IMR-90 (cell line): Measurements from ENCODE around the gene PPP3CA. TPM values are rescaled to one million over a fixed set of nuclear protein-coding genes. Genes with fewer than 3 reads are reported as not detected.

Source experiments
- ATAC-seq: fragments of 200-7000 bp; cut with Tn5 transposase; 2 replicates; pipeline ENCODE4 v1.9.1; 2020; ENCODE audit warnings: low read depth, mild to moderate bottlenecking, moderate library complexity
- BruUV-seq: library from RNA; stranded (reverse); fragments of 400-500 nt; replicated peaks from 2 replicates; lab custom pipeline; 2021; lab: Mats Ljungman, UMichigan
- CTCF ChIA-PET: fragments of 300-600 bp; formaldehyde crosslinking; extraction: SDS; loops from one replicate; lab custom pipeline; 2021; ENCODE audit warnings: antibody characterized with exemption; lab: Yijun Ruan, JAX
- POLR2A ChIA-PET: fragments of 300-600 bp; sonication (Branson Sonifier 250); formaldehyde crosslinking; loops from one replicate; lab custom pipeline; 2022; ENCODE audit warnings: antibody characterized with exemption; ENCODE audit not compliant: unreplicated experiment; lab: Charles Lee
- DNase-seq: peaks from one replicate; pipeline ENCODE4 v3.0.0; 2013
- H2AFZ ChIP-seq: replicated peaks from 2 replicates; pipeline ENCODE3; 2013; ENCODE audit warnings: low read length, mild to moderate bottlenecking; ENCODE audit not compliant: poor library complexity
- H2AK5ac ChIP-seq: 2 replicates; pipeline ENCODE4 v1.6.1; 2013; ENCODE audit warnings: low read depth, low read length, inconsistent platforms
- H2AK9ac ChIP-seq: replicated peaks from 2 replicates; pipeline ENCODE3; 2013; ENCODE audit warnings: mild to moderate bottlenecking, low read depth, low read length, moderate library complexity; ENCODE audit not compliant: poor library complexity
- H2BK120ac ChIP-seq: 2 replicates; pipeline ENCODE4 v1.6.1; 2013; ENCODE audit warnings: low read depth, low read length, inconsistent platforms
- H2BK15ac ChIP-seq: 3 replicates; pipeline ENCODE4 v1.6.1; 2013; ENCODE audit warnings: low read depth, low read length, inconsistent platforms
- H2BK20ac ChIP-seq: 2 replicates; pipeline ENCODE4 v1.6.1; 2013; ENCODE audit warnings: low read depth, mild to moderate bottlenecking, inconsistent platforms, low read length, moderate library complexity
- H2BK5ac ChIP-seq: 2 replicates; pipeline ENCODE4 v1.6.1; 2013; ENCODE audit warnings: mild to moderate bottlenecking, low read depth, low read length, inconsistent platforms; ENCODE audit not compliant: poor library complexity, severe bottlenecking
- H3K14ac ChIP-seq: replicated peaks from 2 replicates; pipeline ENCODE4 v1.6.1; 2013; ENCODE audit warnings: low read depth, low read length, inconsistent platforms
- H3K18ac ChIP-seq: 2 replicates; pipeline ENCODE4 v1.6.1; 2013; ENCODE audit warnings: low read depth, low read length, control low read depth
- H3K23ac ChIP-seq: 2 replicates; pipeline ENCODE4 v1.6.1; 2013; ENCODE audit warnings: low read depth, low read length, inconsistent platforms
- H3K27ac ChIP-seq: 2 replicates; pipeline ENCODE4 v1.5.1; 2013; ENCODE audit warnings: mild to moderate bottlenecking, control low read depth, low read length; ENCODE audit not compliant: insufficient read depth
- H3K27me3 ChIP-seq: 2 replicates; pipeline ENCODE4 v1.6.1; 2013; ENCODE audit warnings: low read length; ENCODE audit not compliant: control insufficient read depth, insufficient read depth
- H3K36me3 ChIP-seq: 2 replicates; pipeline ENCODE4 v1.6.1; 2013; ENCODE audit warnings: low read length, mixed read lengths; ENCODE audit not compliant: control insufficient read depth, insufficient read depth
- H3K4ac ChIP-seq: 2 replicates; pipeline ENCODE4 v1.6.1; 2013; ENCODE audit warnings: low read depth, low read length, inconsistent platforms
- H3K4me1 ChIP-seq: 2 replicates; pipeline ENCODE4 v1.6.1; 2013; ENCODE audit warnings: low read length, mixed read lengths; ENCODE audit not compliant: control insufficient read depth, insufficient read depth
- H3K4me2 ChIP-seq: 2 replicates; pipeline ENCODE4 v1.6.1; 2013; ENCODE audit warnings: low read depth, mild to moderate bottlenecking, control low read depth, low read length, moderate library complexity
- H3K4me3 ChIP-seq: 2 replicates; pipeline ENCODE4 v1.5.1; 2013; ENCODE audit warnings: low read depth, mild to moderate bottlenecking, control low read depth, low read length, moderate library complexity; ENCODE audit not compliant: insufficient read depth
- H3K56ac ChIP-seq: 2 replicates; pipeline ENCODE4 v1.6.1; 2013; ENCODE audit warnings: low read length, inconsistent platforms; ENCODE audit not compliant: insufficient read depth; ENCODE audit errors: extremely low read depth
- H3K79me1 ChIP-seq, 2 experiments: 2 replicates each; pipeline ENCODE4 v1.6.1; 2013; ENCODE audit warnings: low read length in 2 of 2, inconsistent platforms in 1 of 2, low read depth in 1 of 2
- H3K9ac ChIP-seq: 2 replicates; pipeline ENCODE4 v1.6.1; 2013; ENCODE audit warnings: low read depth, low read length, control low read depth
- H3K9me1 ChIP-seq: 2 replicates; pipeline ENCODE4 v1.6.1; 2013; ENCODE audit warnings: low read length, inconsistent platforms; ENCODE audit not compliant: insufficient read depth
- H3K9me3 ChIP-seq: 2 replicates; pipeline ENCODE4 v1.6.1; 2013; ENCODE audit warnings: low read length; ENCODE audit not compliant: control insufficient read depth, insufficient read depth
- H4K20me1 ChIP-seq: 2 replicates; pipeline ENCODE4 v1.6.1; 2013; ENCODE audit warnings: low read length, inconsistent platforms; ENCODE audit not compliant: insufficient read depth
- H4K5ac ChIP-seq: 2 replicates; pipeline ENCODE4 v1.6.1; 2013; ENCODE audit warnings: mild to moderate bottlenecking, low read depth, low read length, control low read depth
- H4K8ac ChIP-seq, 2 experiments: 2 replicates each; pipeline ENCODE4 v1.6.1; 2013; ENCODE audit warnings: low read depth in 2 of 2, low read length in 2 of 2, control low read depth in 1 of 2, inconsistent platforms in 1 of 2
- H4K91ac ChIP-seq: 2 replicates; pipeline ENCODE4 v1.6.1; 2013; ENCODE audit warnings: low read depth, low read length, inconsistent platforms; ENCODE audit not compliant: insufficient read depth
- RCOR1 ChIP-seq: IDR thresholded peaks from 2 replicates; pipeline ENCODE4 v1.6.1; 2012; ENCODE audit warnings: mild to moderate bottlenecking, low read length, improper control_type of control experiment; ENCODE audit not compliant: insufficient replicate concordance
- WGBS, 2 experiments: methylation state at CpG; one replicate each; pipeline versions ENCODE4 v1.1.5 to v1.1.7; 2013; ENCODE audit warnings: missing lambda C conversion rate in 2 of 2; ENCODE audit not compliant: insufficient read length in 1 of 2; ENCODE audit errors: extremely low coverage in 2 of 2; 5-methylcytosine and 5-hydroxymethylcytosine counted together
- dilution Hi-C: fragments of 300-500 bp; cut with HindIII; formaldehyde crosslinking; loops from one replicate; pipeline ENCODE4 v1.14.3; 2018; ENCODE audit warnings: low sequenced_read_pairs; ENCODE audit not compliant: unreplicated experiment
- in situ Hi-C: fragments of 300-500 bp; cut with MboI; formaldehyde crosslinking; loops from 3 replicates; pipeline ENCODE4 v1.14.3; 2019; ENCODE audit warnings: low sequenced_read_pairs, inconsistent platforms, mixed read lengths
- intact Hi-C: fragments of 100-400 bp; cut with micrococcal nuclease; formaldehyde crosslinking; loops from 2 replicates; pipeline ENCODE4 v1.10.0; 2022
- polyA plus RNA-seq, 3 experiments: library from polyadenylated mRNA; depleted of rRNA; stranded (reverse); fragments of >200 nt; gene quantifications; 2 replicates each; pipeline ENCODE4 v1.2.3, GENCODE V29; 2012; ENCODE audit warnings: low replicate concordance in 1 of 3
- total RNA-seq: library from RNA; depleted of rRNA; stranded (reverse); fragments of >200 nt; gene quantifications from 2 replicates; pipeline ENCODE4 v1.2.3, GENCODE V29; 2012

PPP3CA gene
- total and polyA plus RNA-seq, 2 of the 4 experiments (the other 2 are of a cell fraction): 14.5 to 48.6 TPM

DNA sequence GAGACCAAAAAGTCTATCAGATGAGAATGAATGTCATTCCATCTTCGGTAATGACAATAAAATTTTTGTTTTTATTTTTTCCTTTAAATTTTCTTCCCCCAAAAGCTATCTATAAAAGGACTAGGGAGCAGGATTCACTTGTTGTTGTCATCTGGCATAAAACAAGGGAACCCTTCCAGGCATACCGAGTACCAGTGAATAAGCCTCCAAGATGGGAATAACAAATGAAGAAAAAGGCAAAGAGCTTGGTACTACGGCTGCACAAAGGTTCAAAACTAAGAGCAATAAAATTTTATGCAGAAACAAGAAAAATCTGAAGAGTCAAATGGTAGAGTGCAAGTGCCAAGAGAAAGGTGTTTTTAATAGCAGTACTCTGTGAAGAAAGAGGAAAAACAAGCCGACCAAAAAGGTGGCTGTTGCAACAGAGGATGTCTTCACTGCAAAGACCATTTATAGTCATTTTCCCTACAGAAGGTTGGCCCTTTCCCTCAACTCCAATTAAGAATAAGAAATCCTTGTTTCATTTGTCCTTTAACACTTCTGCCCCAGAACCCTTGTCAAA is 25.8 kb downstream of the PPP3CA start:
- Histone ChIP-seq H2BK15ac (no peak overlapping the region), H3K4ac (no peak overlapping the region), H3K18ac (no peak overlapping the region), H3K9me3 (no peaks in the 10 kb centered on the region), H3K27ac (no peak overlapping the region), H4K8ac (no peak overlapping the region), H3K79me1 (peaks cover 17 to 27% of the 10 kb centered on the region in 2 experiments), H3K27me3 (no peaks in the 10 kb centered on the region), H4K5ac (no peak overlapping the region), H2AFZ (no peak overlapping the region), H4K20me1 (peaks cover 15% of the 10 kb centered on the region; the same call in 1 of the 2 replicates), H3K14ac (no peak overlapping the region), H3K4me2 (no peak overlapping the region), H2AK9ac (no peak overlapping the region), H3K56ac (no peak overlapping the region), H2AK5ac (no peak overlapping the region), H2BK20ac (no peak overlapping the region), H3K23ac (no peak overlapping the region), H2BK120ac (no peak overlapping the region), H3K9ac (no peak overlapping the region), H3K36me3 (no peaks in the 10 kb centered on the region), H3K4me3 (no peak overlapping the region), H2BK5ac (no peak overlapping the region), H3K9me1 (no peaks in the 10 kb centered on the region), H4K91ac (no peak overlapping the region), H3K4me1 (no peaks in the 10 kb centered on the region; the same call in 1 of the 2 replicates)
- ChIA-PET POLR2A (no interaction called here), CTCF (no interaction called here)
- no peak for TF ChIP-seq RCOR1
- dilution Hi-C loops (no loop called here), intact Hi-C loops (no loop called here), in situ Hi-C loops (no loop called here)
- DNase-seq (no peak), ATAC-seq (no peak)
- BruUV-seq: no TSS peak
- 100% methylated on average over 1 of the region's 4 CpGs; no CpG with 5 or more reads in 1 of the 2 experiments for WGBS, 2 experiments
